22Rv1 (cell line): ENCODE data around the gene NRG3.

ENCODE experiments used
- ZFX ChIP-seq: fragments of 450-650 bp; IDR thresholded peaks from 2 replicates; pipeline ENCODE4 v1.6.1; 2017; ENCODE audit warnings: antibody characterized with exemption, borderline replicate concordance
- TF ChIP-seq, protein P1 (sequence below): fragments of 450-650 bp; IDR thresholded peaks from 2 replicates; pipeline ENCODE4 v1.5.1; 2017; ENCODE audit warnings: mild to moderate bottlenecking

DNA sequence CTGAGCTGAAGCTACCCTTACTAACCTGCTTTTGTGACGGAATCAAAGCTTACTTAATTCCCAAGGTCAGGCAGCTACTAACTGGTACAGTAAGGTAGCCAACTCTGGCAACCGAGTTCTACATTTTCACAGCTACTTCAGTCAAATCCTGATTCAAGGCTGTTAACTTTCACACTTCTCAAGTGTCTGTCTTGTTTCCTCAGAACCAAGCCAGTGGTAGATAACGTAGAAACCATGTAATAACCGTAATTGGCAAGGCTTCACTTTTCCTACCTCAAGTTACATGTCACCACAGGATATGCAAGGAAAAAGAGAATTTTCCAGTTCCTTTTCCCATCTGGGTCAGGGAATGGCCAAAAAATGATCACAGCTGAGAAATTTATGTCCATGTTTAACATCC lies 746.7 kb downstream of the NRG3 start:
- TF ChIP-seq, protein P1, sequence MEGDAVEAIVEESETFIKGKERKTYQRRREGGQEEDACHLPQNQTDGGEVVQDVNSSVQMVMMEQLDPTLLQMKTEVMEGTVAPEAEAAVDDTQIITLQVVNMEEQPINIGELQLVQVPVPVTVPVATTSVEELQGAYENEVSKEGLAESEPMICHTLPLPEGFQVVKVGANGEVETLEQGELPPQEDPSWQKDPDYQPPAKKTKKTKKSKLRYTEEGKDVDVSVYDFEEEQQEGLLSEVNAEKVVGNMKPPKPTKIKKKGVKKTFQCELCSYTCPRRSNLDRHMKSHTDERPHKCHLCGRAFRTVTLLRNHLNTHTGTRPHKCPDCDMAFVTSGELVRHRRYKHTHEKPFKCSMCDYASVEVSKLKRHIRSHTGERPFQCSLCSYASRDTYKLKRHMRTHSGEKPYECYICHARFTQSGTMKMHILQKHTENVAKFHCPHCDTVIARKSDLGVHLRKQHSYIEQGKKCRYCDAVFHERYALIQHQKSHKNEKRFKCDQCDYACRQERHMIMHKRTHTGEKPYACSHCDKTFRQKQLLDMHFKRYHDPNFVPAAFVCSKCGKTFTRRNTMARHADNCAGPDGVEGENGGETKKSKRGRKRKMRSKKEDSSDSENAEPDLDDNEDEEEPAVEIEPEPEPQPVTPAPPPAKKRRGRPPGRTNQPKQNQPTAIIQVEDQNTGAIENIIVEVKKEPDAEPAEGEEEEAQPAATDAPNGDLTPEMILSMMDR, result no peak
- TF ChIP-seq ZFX, result no peak
